Mucosa of stomach (tissue), 1 donor: ENCODE measurements around the gene PACC1.

Experiments
- H3K27me3 ChIP-seq: one replicate; pipeline ENCODE4 v1.7.0; 2013; ENCODE audit warnings: mild to moderate bottlenecking, low read length; ENCODE audit not compliant: control insufficient read depth, insufficient read depth
- H3K36me3 ChIP-seq: one replicate; pipeline ENCODE4 v1.7.0; 2013; ENCODE audit warnings: low read length; ENCODE audit not compliant: control insufficient read depth, insufficient read depth
- H3K4me1 ChIP-seq: one replicate; pipeline ENCODE4 v1.7.0; 2013; ENCODE audit warnings: mild to moderate bottlenecking, low read length; ENCODE audit not compliant: control insufficient read depth, insufficient read depth
- H3K4me3 ChIP-seq: one replicate; pipeline ENCODE4 v1.7.0; 2013; ENCODE audit warnings: low read length
- H3K9ac ChIP-seq: one replicate; pipeline ENCODE4 v1.7.0; 2013; ENCODE audit warnings: mild to moderate bottlenecking, low read length, moderate library complexity
- H3K9me3 ChIP-seq: one replicate; pipeline ENCODE4 v1.7.0; 2013; ENCODE audit warnings: mild to moderate bottlenecking, low read length, moderate library complexity; ENCODE audit not compliant: control insufficient read depth
- donor health status: Pancreatic carcinoma.

PACC1 gene

DNA sequence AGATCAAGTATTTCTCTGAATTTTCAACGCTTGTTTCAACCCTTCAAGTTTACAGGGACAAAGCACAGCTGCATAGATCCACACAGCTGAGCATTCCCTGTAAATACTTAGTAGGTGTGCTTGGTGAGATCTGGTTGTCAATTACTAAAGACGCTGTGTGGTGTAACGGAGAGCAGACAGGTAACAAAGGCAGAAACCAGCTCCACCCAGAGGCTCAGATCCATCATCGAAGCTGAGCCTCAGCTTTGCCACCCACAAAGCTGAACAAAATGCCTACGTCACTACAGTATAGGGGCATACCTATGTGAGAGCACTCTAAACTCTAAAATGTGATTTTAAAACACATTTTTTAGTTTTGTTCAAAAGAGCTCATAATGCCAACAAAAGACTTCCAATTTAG lies 38.7 kb downstream of the PACC1 start:
- Histone ChIP-seq H3K4me1 (no peaks in the 10 kb centered on the region), H3K27me3 (no peaks in the 10 kb centered on the region), H3K9ac (no peak overlapping the region), H3K9me3 (no peaks in the 10 kb centered on the region), H3K4me3 (no peak overlapping the region), H3K36me3 (no peaks in the 10 kb centered on the region)

- Histone ChIP-seq H3K4me1 (peaks cover 4% of the 10 kb centered on the region), H3K4me3 (no peak overlapping the region), H3K36me3 (peaks cover 5% of the 10 kb centered on the region), H3K9ac (no peak overlapping the region), H3K27me3 (no peaks in the 10 kb centered on the region), H3K9me3 (no peaks in the 10 kb centered on the region)
Observed at GRCh38 chr1:212368073-212368484, 46.6 kb downstream of the PACC1 start.

DNA sequence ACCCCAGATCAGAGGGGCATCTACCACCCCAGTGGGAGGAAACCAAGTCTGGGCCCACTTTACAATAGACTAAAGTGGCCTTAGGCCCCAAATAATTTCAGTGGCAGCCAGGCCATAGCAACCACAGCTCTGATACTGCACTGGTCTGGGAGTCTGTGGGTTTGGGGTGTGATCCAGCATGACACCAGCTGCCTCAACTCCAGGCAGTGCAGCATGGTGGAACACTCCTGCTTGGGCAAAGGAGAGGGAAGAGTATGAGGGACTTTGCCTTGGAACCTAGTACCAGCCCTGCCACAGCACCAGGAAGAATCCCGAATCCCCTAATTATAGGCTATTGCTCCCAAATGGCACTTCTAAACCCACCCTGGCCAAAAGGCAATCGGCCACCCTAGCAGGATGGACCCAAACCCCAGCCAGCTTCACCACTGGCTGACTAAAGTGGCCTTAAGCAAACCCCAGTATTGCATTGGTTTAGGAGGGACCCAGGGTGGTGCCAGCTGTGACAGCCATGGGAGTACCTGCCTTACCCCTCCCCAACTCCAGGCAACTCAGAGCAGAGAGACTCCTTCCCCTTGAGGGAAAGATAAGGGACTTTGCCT lies 47.1 kb downstream of the PACC1 start:
- H3K4me3 ChIP-seq: no peak overlapping the region
- no peaks in the 10 kb centered on the region for H3K9me3 ChIP-seq
- peaks cover 5% of the 10 kb centered on the region for H3K36me3 ChIP-seq
- peaks cover 4% of the 10 kb centered on the region for H3K4me1 ChIP-seq
- H3K9ac ChIP-seq: no peak overlapping the region
- no peaks in the 10 kb centered on the region for H3K27me3 ChIP-seq

DNA sequence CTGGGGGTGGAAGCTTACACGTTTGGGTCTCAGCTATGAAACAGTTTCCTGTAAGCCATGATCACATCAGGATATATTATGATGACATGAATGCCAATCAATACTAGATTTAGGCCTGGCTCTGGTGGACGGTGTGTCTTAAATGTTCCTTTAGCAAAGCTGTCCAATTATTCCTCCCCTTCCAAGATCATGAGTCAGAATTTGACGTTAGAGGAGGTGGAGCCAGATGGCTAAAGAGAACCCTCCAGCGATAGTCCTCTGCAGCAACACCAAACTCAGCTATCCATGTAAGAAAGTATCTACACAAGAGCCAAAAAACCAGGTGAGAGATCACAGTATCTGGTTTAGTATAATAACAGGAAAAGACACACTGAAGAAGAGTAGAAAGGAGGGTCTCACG lies 47.8 kb downstream of the PACC1 start:
- Histone ChIP-seq H3K4me3 (no peak overlapping the region), H3K4me1 (peaks cover 4% of the 10 kb centered on the region), H3K9ac (no peak overlapping the region), H3K36me3 (peaks cover 5% of the 10 kb centered on the region), H3K27me3 (no peaks in the 10 kb centered on the region), H3K9me3 (no peaks in the 10 kb centered on the region)

GRCh38 chr1:212364985-212365384 lies 49.7 kb downstream of the PACC1 start:
- H3K36me3 ChIP-seq: peaks cover 12% of the 10 kb centered on the region
- H3K9ac ChIP-seq: no peak overlapping the region
- H3K9me3 ChIP-seq: no peaks in the 10 kb centered on the region
- H3K4me3 ChIP-seq: no peak overlapping the region
- peaks cover 4% of the 10 kb centered on the region for H3K4me1 ChIP-seq
- H3K27me3 ChIP-seq: no peaks in the 10 kb centered on the region

DNA sequence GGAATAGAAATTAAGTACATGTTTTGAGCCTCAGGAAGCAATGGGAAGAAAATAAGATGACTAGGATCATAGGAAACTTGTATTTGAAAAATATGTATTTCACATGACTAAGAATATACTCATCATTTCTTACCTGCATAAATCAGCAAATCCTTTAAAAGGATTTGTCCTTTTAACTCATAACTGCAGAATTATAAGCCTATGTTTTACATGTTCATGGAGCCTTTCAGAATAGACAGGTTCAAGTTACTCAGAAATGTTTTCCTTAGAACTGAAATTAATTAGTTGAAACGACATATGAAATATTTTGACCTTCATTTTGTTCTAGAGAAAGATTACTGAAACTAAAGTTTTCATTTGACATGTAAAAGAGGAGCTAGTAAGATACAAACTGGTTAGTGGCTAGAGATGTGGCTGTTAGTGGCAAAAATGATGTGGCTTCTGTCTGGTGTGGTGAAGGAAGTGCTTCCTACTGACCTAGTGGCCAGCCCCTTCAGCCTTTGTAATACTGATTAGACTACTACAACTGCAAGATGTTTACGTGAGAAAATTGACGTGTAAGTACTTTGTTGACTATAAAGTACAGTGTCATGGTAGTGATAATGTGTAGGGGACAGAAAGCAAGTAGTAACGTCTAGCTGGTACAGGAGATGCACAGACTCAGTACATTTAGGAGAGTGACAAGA lies 54.7 kb downstream of the PACC1 start:
- Histone ChIP-seq H3K9ac (no peak overlapping the region), H3K4me1 (no peaks in the 10 kb centered on the region), H3K27me3 (no peaks in the 10 kb centered on the region), H3K9me3 (no peaks in the 10 kb centered on the region), H3K4me3 (no peak overlapping the region), H3K36me3 (peaks cover 13% of the 10 kb centered on the region)

- no peaks in the 10 kb centered on the region for H3K4me1 ChIP-seq
- no peaks in the 10 kb centered on the region for H3K9me3 ChIP-seq
- peaks cover 15% of the 10 kb centered on the region for H3K36me3 ChIP-seq
- H3K4me3 ChIP-seq: no peak overlapping the region
- no peaks in the 10 kb centered on the region for H3K27me3 ChIP-seq
- no peak overlapping the region for H3K9ac ChIP-seq
Observed at GRCh38 chr1:212355230-212355969, 59.3 kb downstream of the PACC1 start.

DNA sequence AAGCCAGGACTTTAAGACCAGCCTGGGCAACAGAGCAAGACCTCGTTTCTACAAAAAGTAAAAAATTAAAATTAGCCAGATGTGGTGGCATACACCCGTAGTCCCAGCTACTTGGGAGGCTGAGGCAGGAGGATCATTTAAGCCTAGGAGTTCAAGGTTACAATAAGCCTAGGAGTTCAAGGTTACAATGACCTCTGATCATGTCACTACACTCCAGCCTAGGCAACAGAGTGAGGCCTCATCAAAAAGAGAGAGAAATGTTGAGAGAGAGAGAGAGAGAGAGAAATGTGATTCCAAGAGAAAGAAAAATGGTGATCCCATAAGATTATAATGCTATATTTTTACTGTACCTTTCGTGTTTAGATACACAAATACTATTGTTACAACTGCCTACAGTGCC lies 60.2 kb downstream of the PACC1 start:
- Histone ChIP-seq H3K9me3 (no peaks in the 10 kb centered on the region), H3K4me1 (no peaks in the 10 kb centered on the region), H3K36me3 (peaks cover 6% of the 10 kb centered on the region), H3K9ac (no peak overlapping the region), H3K4me3 (no peak overlapping the region), H3K27me3 (no peaks in the 10 kb centered on the region)

DNA sequence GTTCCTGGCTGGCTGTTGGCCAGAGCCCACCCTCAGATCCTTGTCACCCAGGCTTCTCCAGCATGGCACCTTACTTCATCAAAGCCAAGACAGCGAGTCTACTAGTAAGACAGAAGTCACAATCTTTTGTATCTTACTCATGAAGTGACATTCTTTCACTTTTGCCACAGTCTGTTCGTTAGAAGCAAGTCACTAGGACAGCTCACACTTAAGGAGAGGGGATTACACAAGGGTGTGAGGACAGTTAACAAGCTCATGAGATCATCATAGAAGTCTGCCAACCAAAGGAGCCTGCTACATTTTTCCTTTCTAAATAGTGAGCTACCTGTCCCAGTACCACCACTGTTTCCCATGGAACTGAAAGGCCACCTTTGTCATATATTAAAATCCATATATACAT lies 61.5 kb downstream of the PACC1 start:
- H3K9ac ChIP-seq: no peak overlapping the region
- H3K4me1 ChIP-seq: no peaks in the 10 kb centered on the region
- H3K4me3 ChIP-seq: no peak overlapping the region
- H3K9me3 ChIP-seq: no peaks in the 10 kb centered on the region
- peaks cover 5% of the 10 kb centered on the region for H3K36me3 ChIP-seq
- no peaks in the 10 kb centered on the region for H3K27me3 ChIP-seq

DNA sequence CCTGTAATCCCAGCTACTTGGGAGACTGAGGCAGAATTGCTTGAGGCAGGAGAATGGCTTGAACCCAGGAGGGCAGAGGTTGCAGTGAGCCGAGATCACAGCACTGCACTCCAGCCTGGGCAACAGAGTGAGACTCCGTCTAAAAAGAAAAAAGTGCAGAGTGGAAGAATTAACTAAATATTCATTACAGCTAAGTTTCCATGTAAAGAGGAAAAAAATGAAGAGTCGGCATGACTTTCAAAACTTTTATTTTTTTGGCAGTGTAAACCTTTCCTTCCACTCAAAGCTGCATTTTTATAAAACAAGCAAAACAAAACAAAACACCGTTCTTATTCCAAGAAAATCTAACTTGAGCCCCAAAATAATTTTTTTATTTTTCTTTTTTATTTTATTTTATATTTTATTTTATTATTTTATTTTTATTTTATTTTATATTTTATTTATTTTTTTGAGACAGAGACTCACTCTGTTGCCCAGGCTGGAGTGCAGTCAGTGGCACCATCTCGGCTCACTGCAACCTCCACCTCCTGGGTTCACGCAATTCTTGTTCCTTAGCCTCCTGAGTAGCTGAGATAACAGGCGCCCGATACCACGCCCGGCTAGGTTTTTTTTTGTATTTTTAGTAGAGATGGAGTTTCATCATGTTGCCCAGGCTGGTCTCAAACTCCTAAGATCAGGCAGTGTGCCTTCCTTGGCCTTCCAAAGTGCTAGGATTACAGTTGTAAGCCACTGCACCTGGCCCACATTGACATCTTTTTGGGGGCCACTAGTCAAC lies 62.9 kb downstream of the PACC1 start:
- Histone ChIP-seq H3K9me3 (no peaks in the 10 kb centered on the region), H3K36me3 (peaks cover 5% of the 10 kb centered on the region), H3K9ac (no peak overlapping the region), H3K4me3 (no peak overlapping the region), H3K27me3 (no peaks in the 10 kb centered on the region), H3K4me1 (no peaks in the 10 kb centered on the region)

GRCh38 chr1:212346601-212347000 lies 68.1 kb downstream of the PACC1 start:
- no peaks in the 10 kb centered on the region for H3K9me3 ChIP-seq
- no peak overlapping the region for H3K9ac ChIP-seq
- H3K4me1 ChIP-seq: no peaks in the 10 kb centered on the region
- H3K36me3 ChIP-seq: peaks cover 4% of the 10 kb centered on the region
- no peaks in the 10 kb centered on the region for H3K27me3 ChIP-seq
- H3K4me3 ChIP-seq: no peak overlapping the region

GRCh38 chr1:212344905-212345304 lies 69.8 kb downstream of the PACC1 start:
- Histone ChIP-seq H3K9me3 (no peaks in the 10 kb centered on the region), H3K4me3 (no peak overlapping the region), H3K36me3 (peaks cover 4% of the 10 kb centered on the region)

More at GRCh38 chr1:212344905-212345304, 69.8 kb downstream of the PACC1 start:
- H3K27me3 ChIP-seq: no peaks in the 10 kb centered on the region
- no peaks in the 10 kb centered on the region for H3K4me1 ChIP-seq
- no peak overlapping the region for H3K9ac ChIP-seq
